H9 (cell line): ENCODE data around the gene AZI2. TPM values are rescaled to one million over a fixed set of nuclear protein-coding genes. Genes with fewer than 3 reads are reported as not detected.
A peak's percentile ranks its signal among the peaks of the same experiment; 100 is the strongest.

Source experiments
- DNase-seq: peaks from one replicate; pipeline ENCODE4 v3.0.0-alpha.2; 2017
- H2AFZ ChIP-seq: one replicate; pipeline ENCODE4 v1.6.1; 2013; ENCODE audit warnings: mild to moderate bottlenecking, low read length, control low read depth, moderate library complexity
- H2AK5ac ChIP-seq: 2 replicates; pipeline ENCODE4 v1.6.1; 2013; ENCODE audit warnings: low read length, control low read depth, mixed read lengths; ENCODE audit not compliant: insufficient read length
- H2BK120ac ChIP-seq: one replicate; pipeline ENCODE4 v1.6.1; 2013; ENCODE audit warnings: low read depth, mild to moderate bottlenecking, low read length, control low read depth, inconsistent platforms; ENCODE audit not compliant: poor library complexity, severe bottlenecking
- H2BK12ac ChIP-seq: 2 replicates; pipeline ENCODE4 v1.6.1; 2013; ENCODE audit warnings: low read length, control low read depth, mixed read lengths, low read depth; ENCODE audit not compliant: insufficient read length
- H2BK15ac ChIP-seq: 2 replicates; pipeline ENCODE4 v1.6.1; 2013; ENCODE audit warnings: low read depth, low read length, control low read depth
- H2BK20ac ChIP-seq: one replicate; pipeline ENCODE4 v1.6.1; 2013; ENCODE audit warnings: low read depth, mild to moderate bottlenecking, low read length, control low read depth, inconsistent platforms; ENCODE audit not compliant: poor library complexity, severe bottlenecking
- H2BK5ac ChIP-seq: 2 replicates; pipeline ENCODE4 v1.6.1; 2013; ENCODE audit warnings: low read length, control low read depth, mixed read lengths; ENCODE audit not compliant: insufficient read length
- H3K14ac ChIP-seq: 2 replicates; pipeline ENCODE4 v1.6.1; 2013; ENCODE audit warnings: low read length, control low read depth; ENCODE audit not compliant: insufficient read depth
- H3K18ac ChIP-seq: 2 replicates; pipeline ENCODE4 v1.6.1; 2013; ENCODE audit warnings: low read depth, mild to moderate bottlenecking, mixed read lengths, low read length, control low read depth; ENCODE audit not compliant: insufficient read length
- H3K23ac ChIP-seq: 2 replicates; pipeline ENCODE4 v1.6.1; 2013; ENCODE audit warnings: low read length, control low read depth, mixed read lengths, low read depth; ENCODE audit not compliant: insufficient read length
- H3K23me2 ChIP-seq: 2 replicates; pipeline ENCODE4 v1.6.1; 2013; ENCODE audit warnings: low read depth, mild to moderate bottlenecking, mixed read lengths, low read length, control low read depth; ENCODE audit not compliant: insufficient read length, poor library complexity, severe bottlenecking
- H3K27ac ChIP-seq: 2 replicates; pipeline ENCODE4 v1.5.1; 2013; ENCODE audit warnings: low read length, control low read depth, mixed read lengths, low read depth; ENCODE audit not compliant: insufficient read length
- H3K27me3 ChIP-seq: 2 replicates; pipeline ENCODE4 v1.6.1; 2013; ENCODE audit warnings: low read length, control low read depth, inconsistent platforms; ENCODE audit not compliant: insufficient read depth
- H3K4ac ChIP-seq: 2 replicates; pipeline ENCODE4 v1.6.1; 2013; ENCODE audit warnings: low read depth, mild to moderate bottlenecking, control low read depth, inconsistent platforms, low read length, moderate library complexity
- H3K4me1 ChIP-seq: 2 replicates; pipeline ENCODE4 v1.6.1; 2013; ENCODE audit warnings: low read length, control low read depth, inconsistent platforms; ENCODE audit not compliant: insufficient read depth
- H3K4me2 ChIP-seq: 2 replicates; pipeline ENCODE4 v1.6.1; 2013; ENCODE audit warnings: low read length, control low read depth, mixed read lengths; ENCODE audit not compliant: insufficient read length, insufficient read depth
- H3K56ac ChIP-seq: 2 replicates; pipeline ENCODE4 v1.6.1; 2013; ENCODE audit warnings: low read depth, mild to moderate bottlenecking, mixed read lengths, low read length, control low read depth; ENCODE audit not compliant: insufficient read length
- H3K79me1 ChIP-seq: 2 replicates; pipeline ENCODE4 v1.6.1; 2013; ENCODE audit warnings: low read depth, mild to moderate bottlenecking, moderate library complexity, low read length, control low read depth, inconsistent platforms; ENCODE audit not compliant: insufficient read depth, poor library complexity, severe bottlenecking
- H3K79me2 ChIP-seq: 2 replicates; pipeline ENCODE4 v1.6.1; 2013; ENCODE audit warnings: low read length, control low read depth, inconsistent platforms; ENCODE audit not compliant: insufficient read depth
- H3K9ac ChIP-seq: 2 replicates; pipeline ENCODE4 v1.6.1; 2013; ENCODE audit warnings: low read length, control low read depth, mixed read lengths; ENCODE audit not compliant: insufficient read length; ENCODE audit errors: extremely low read depth
- H3K9me3 ChIP-seq: one replicate; pipeline ENCODE4 v1.6.1; 2013; ENCODE audit warnings: low read depth, low read length, inconsistent platforms; ENCODE audit not compliant: control insufficient read depth
- H3T11ph ChIP-seq: one replicate; pipeline ENCODE4 v1.6.1; 2013; ENCODE audit warnings: mild to moderate bottlenecking, low read length, control low read depth, inconsistent platforms
- H4K20me1 ChIP-seq: one replicate; pipeline ENCODE4 v1.6.1; 2013; ENCODE audit not compliant: control insufficient read depth, insufficient read length, insufficient read depth
- H4K5ac ChIP-seq: 2 replicates; pipeline ENCODE4 v1.6.1; 2013; ENCODE audit warnings: low read depth, mild to moderate bottlenecking, mixed read lengths, low read length, control low read depth; ENCODE audit not compliant: insufficient read length
- H4K8ac ChIP-seq: replicated peaks from 2 replicates; pipeline ENCODE4 v1.6.1; 2013; ENCODE audit warnings: low read length, control low read depth, mixed read lengths, low read depth; ENCODE audit not compliant: insufficient read length
- H4K91ac ChIP-seq: 2 replicates; pipeline ENCODE4 v1.6.1; 2013; ENCODE audit warnings: low read depth, mild to moderate bottlenecking, moderate library complexity, mixed read lengths, low read length, control low read depth; ENCODE audit not compliant: insufficient read length
- H3K27ac Mint-ChIP-seq, 3 experiments: 2 replicates in 2 of 3; 3 replicates in 1 of 3; pipeline ENCODE4 v1.8.0; 2020 to 2021; ENCODE audit warnings: mixed read lengths in 3 of 3, mild to moderate bottlenecking in 1 of 3, moderate library complexity in 1 of 3
- H3K27me3 Mint-ChIP-seq: 2 replicates; pipeline ENCODE4 v1.8.0; 2021; ENCODE audit warnings: low read depth, mild to moderate bottlenecking, moderate library complexity, mixed read lengths
- H3K36me3 Mint-ChIP-seq, 3 experiments: 2 replicates in 2 of 3; 3 replicates in 1 of 3; pipeline ENCODE4 v1.8.0; 2020 to 2021; ENCODE audit warnings: low read depth in 3 of 3, mixed read lengths in 3 of 3; ENCODE audit not compliant: insufficient read depth in 1 of 3
- H3K4me1 Mint-ChIP-seq, 2 experiments: 2 replicates each; pipeline ENCODE4 v1.8.0; 2020; ENCODE audit warnings: mixed read lengths in 2 of 2
- H3K4me3 Mint-ChIP-seq, 2 experiments: 2 replicates in 1 of 2; 3 replicates in 1 of 2; pipeline ENCODE4 v1.8.0; 2020 to 2021; ENCODE audit warnings: mild to moderate bottlenecking in 2 of 2, mixed read lengths in 2 of 2, moderate library complexity in 1 of 2
- H3K9me3 Mint-ChIP-seq, 2 experiments: 2 replicates in 1 of 2; 3 replicates in 1 of 2; pipeline ENCODE4 v1.8.0; 2020; ENCODE audit warnings: mild to moderate bottlenecking in 2 of 2, mixed read lengths in 2 of 2, moderate library complexity in 1 of 2
- total RNA-seq: library from RNA; stranded (reverse); gene quantifications from 2 replicates; pipeline ENCODE4 v1.2.1, GENCODE V29; 2021
- TF ChIP-seq, protein P1 (sequence below): fragments of 200-600 bp; sonication (generic); conservative IDR thresholded peaks from 3 replicates; pipeline ENCODE4 v1.8.0; 2021; ENCODE audit warnings: antibody characterized with exemption, mild to moderate bottlenecking

AZI2 gene
- total RNA-seq, 1 experiment from 2014 or later = 36.7 TPM

GRCh38 chr3:28337230-28337629, 11.4 kb downstream of the AZI2 start:
- no peaks in the 10 kb centered on the region for H3K4me1 ChIP-seq
- TF ChIP-seq, protein P1, sequence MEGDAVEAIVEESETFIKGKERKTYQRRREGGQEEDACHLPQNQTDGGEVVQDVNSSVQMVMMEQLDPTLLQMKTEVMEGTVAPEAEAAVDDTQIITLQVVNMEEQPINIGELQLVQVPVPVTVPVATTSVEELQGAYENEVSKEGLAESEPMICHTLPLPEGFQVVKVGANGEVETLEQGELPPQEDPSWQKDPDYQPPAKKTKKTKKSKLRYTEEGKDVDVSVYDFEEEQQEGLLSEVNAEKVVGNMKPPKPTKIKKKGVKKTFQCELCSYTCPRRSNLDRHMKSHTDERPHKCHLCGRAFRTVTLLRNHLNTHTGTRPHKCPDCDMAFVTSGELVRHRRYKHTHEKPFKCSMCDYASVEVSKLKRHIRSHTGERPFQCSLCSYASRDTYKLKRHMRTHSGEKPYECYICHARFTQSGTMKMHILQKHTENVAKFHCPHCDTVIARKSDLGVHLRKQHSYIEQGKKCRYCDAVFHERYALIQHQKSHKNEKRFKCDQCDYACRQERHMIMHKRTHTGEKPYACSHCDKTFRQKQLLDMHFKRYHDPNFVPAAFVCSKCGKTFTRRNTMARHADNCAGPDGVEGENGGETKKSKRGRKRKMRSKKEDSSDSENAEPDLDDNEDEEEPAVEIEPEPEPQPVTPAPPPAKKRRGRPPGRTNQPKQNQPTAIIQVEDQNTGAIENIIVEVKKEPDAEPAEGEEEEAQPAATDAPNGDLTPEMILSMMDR = no peak
- H3K27ac Mint-ChIP-seq = 0 out of 7 replicates have a peak overlapping the region, but pooled peaks of 1 of the 3 experiments have one; percentile 21
- H3K23ac ChIP-seq = no peak overlapping the region
- no peak overlapping the region for H3K18ac ChIP-seq
- no peak overlapping the region for H2AFZ ChIP-seq
- no peaks in the 10 kb centered on the region for H3K4me1 Mint-ChIP-seq
- peaks cover 0 to 16% (median 9%) of the 10 kb centered on the region in 3 experiments; a peak in 6 of 7 replicates for H3K36me3 Mint-ChIP-seq
- DNase-seq = no peak
- no peaks in the 10 kb centered on the region for H3K27me3 ChIP-seq
- H2BK5ac ChIP-seq = no peak overlapping the region
- no peak overlapping the region for H3K27ac ChIP-seq
- H3K4me2 ChIP-seq = no peak overlapping the region
- no peak overlapping the region for H4K5ac ChIP-seq
- no peak overlapping the region for H3K4ac ChIP-seq
- no peak overlapping the region for H3K9ac ChIP-seq
- no peak overlapping the region for H2BK120ac ChIP-seq
- H3K23me2 ChIP-seq = no peaks in the 10 kb centered on the region
- no peaks in the 10 kb centered on the region for H4K20me1 ChIP-seq
- H3K27me3 Mint-ChIP-seq = no peaks in the 10 kb centered on the region
- no peak overlapping the region for H2BK20ac ChIP-seq
- no peaks in the 10 kb centered on the region for H3K79me2 ChIP-seq
- no peak overlapping the region for H4K91ac ChIP-seq
- H3K9me3 Mint-ChIP-seq = no peaks in the 10 kb centered on the region
- H4K8ac ChIP-seq = no peak overlapping the region
- H3K79me1 ChIP-seq = no peaks in the 10 kb centered on the region
- H3K56ac ChIP-seq = no peak overlapping the region
- no peak overlapping the region for H3T11ph ChIP-seq
- no peak overlapping the region for H2BK12ac ChIP-seq
- H2BK15ac ChIP-seq = no peak overlapping the region
- H3K9me3 ChIP-seq = no peaks in the 10 kb centered on the region
- no peak overlapping the region for H3K14ac ChIP-seq
- H2AK5ac ChIP-seq = no peak overlapping the region
- no peak overlapping the region for H3K4me3 Mint-ChIP-seq
